ENCODE results near the gene COL5A2.

DNA sequence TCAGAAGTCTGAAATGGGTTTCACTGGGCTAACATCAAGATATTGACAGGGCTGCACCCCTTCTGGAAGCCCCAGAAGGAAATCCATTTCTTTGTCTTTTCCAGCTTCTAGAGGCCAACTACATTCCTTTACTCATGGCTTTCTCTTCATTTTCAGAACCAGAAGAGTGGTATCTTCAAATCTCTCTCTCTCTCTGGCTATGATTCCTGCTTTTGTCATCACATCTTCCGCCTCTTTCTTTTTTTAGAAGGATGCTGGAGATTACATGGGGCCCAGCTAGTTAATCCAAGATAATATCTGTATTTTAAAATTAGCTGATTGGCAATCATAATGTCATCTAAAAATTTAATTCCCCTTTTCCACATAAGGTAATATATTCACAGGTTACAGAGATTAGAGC, 23.8 kb downstream of the COL5A2 start:
- no peak for TF ChIP-seq CTCF (IDR thresholded peaks at IDR 0.05; ENCODE audit: low read depth, low read length)
- TF ChIP-seq EZH2phosphoT487 (IDR thresholded peaks at IDR 0.05; ENCODE audit: low read depth): no peak
